ENCODE measurements around the gene SPRR2B.
"Not testable (repeated sequence)": the region's sequence is repeated elsewhere in the genome, so short reads cannot be mapped to it uniquely, and the experiment has no call there.

SPRR2B gene

GRCh38 chr1:153071511-153071910, at the start of gene SPRR2B:
SPRR2B (minus strand) TSS chr1:153071611; CDS start chr1:153070839, 772 bp downstream.
- no peak for DNase-seq

GRCh38 chr1:153120945-153121344, 49.5 kb upstream of the SPRR2B start:
- no peak for DNase-seq

DNA sequence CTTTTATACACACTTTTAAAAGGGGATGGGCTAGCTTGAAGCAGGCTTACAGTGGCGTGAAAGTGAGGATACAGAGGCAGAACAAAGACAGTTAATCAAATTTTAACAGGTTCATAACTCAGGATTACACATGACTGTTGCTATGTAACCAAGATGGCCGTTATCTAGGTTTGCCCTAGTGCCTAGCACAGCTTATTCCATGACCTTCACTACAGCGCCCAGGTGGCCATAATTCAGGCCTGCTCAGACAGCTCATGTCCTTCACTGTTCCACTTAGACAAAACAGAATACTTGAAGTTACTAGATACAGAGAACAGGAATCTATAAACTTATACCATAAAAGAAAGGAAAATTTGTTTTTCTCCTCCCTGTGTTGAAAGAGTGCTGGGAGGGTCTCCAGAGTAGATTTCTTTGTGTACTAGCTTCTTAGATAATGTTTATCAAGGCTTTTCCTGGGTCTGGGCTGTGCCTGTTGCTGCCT, 48.1 kb upstream of the SPRR2B start:
- no peak for DNase-seq

DNA sequence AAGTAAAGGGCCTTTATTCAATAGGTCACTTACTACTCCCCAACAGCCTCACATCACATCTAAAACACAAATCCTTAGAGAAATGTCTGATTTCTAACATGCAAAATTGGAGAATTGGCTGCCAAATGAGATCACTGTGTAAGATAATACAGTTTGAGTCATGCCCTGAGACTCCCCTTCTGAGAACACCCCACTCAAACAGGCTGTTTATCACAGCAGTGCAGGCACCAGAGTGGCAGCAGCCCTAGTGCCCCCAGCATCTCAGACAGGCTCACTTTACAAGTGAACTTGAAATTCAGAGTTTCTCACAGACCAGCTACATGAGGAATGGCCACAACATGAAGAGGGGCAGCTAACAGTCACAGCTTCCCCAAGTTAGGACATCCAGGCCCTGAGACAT, 43.9 kb upstream of the SPRR2B start:
- not testable (repeated sequence) for DNase-seq

- DNase-seq = no peak
Measured at GRCh38 chr1:153113416-153113815, 42.0 kb upstream of the SPRR2B start, which contains the start of gene SPRR2F. SPRR2F (minus strand) TSS chr1:153113516; CDS start chr1:153112733, 783 bp downstream.

DNA sequence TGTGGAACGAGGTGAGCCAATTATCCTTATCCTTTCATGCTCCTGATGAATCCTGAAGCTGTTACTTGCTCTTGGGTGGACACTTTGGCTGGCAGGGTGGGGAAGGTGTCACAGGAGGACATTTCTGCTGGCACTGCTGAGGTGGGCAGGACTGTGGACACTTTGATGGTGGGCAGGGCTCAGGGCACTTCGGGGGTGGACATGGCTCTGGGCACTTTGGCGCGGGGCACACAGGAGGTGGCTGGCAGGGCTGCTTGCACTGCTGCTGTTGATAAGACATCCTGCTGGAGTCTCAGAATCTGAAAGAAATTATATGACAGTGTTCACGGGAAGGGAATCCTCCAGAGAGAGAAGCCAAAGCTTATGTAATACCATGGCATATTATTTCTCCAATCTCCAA, 41.0 kb upstream of the SPRR2B start:
- not testable (repeated sequence) for DNase-seq

- DNase-seq = no peak
Measured at GRCh38 chr1:153100245-153100644, 28.8 kb upstream of the SPRR2B start.

GRCh38 chr1:153099461-153100045, 28.1 kb upstream of the SPRR2B start:
- DNase-seq = no peak

GRCh38 chr1:153095764-153096163, 24.4 kb upstream of the SPRR2B start:
- DNase-seq = no peak

- no peak for DNase-seq
Measured at GRCh38 chr1:153094426-153094825, 23.0 kb upstream of the SPRR2B start, which contains the start of gene SPRR2E. SPRR2E (minus strand) TSS chr1:153094526; CDS start chr1:153093751, 775 bp downstream.

- DNase-seq = no peak
Measured at GRCh38 chr1:153087652-153088051, 16.2 kb upstream of the SPRR2B start.

- DNase-seq = no peak
Measured at GRCh38 chr1:153081736-153082135, 10.3 kb upstream of the SPRR2B start.

DNA sequence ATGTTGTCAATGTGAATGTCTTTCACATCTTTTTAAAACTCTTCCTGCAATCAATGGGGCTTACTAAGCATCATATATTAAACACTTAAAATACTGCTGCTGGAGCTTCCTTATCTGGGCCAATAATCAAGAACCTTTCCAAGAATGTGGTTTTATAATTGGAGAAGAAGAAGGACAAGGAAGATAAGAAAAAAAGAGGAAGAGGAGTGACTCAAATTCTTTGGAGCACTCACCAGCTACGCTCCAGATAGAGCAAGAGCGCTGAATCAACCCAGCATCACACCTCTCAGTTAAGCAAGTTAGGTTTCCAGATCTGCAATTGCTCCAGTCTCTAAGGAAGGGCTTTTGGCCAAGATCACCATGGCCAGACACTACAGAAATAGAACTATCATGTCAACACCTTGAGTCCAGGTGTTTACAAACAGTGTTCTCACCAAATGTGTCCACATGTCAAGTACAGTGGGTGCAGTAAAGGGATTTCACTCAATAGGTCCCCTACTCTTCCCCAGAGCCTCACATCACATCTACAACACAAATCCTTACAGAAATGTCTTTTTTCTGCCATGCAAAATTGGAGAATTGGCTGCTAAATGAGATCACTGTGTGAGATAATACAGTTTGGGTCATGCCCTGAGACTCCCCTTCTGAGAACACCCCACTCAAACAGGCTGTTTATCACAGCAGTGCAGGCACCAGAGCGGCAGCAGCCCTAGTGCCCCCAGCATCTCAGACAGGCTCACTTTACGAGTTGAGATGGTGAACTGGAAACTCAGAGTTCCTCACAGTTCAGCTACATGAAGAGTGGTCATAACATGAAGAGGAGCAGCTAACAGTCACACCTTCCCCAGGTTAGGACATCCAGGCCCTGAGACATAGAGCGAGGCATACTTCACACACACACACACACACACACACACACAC, 1.7 kb upstream of the SPRR2B start:
- DNase-seq = no peak

DNA sequence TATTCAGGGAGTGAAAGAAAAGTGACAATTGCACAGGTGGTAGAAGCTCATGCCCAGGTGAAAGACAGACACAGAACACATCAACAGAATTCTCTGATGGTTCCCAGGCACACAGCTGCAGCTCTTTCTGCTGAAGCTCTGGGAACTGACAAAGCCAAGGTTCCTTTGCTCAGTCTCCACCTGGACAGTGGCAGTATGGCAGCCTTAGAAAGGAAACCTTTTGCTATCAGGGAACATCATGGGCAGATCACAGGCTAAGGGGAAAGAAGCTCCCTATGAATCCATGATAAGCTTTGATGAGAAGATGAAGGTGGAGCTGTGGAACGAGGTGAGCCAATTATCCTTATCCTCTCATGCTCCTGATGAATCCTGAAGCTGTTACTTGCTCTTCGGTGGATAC, 1.2 kb downstream of the SPRR2B start:
- no peak for DNase-seq

GRCh38 chr1:153058826-153059784, 12.3 kb downstream of the SPRR2B start:
- no peak for DNase-seq

GRCh38 chr1:153058154-153058553, 13.3 kb downstream of the SPRR2B start:
- DNase-seq = no peak

GRCh38 chr1:153057375-153057774, 14.0 kb downstream of the SPRR2B start, which contains the start of gene SPRR2A:
SPRR2A (minus strand) TSS chr1:153057512; CDS start chr1:153056735, 777 bp downstream.
- no peak for DNase-seq

GRCh38 chr1:153056111-153056510, 15.3 kb downstream of the SPRR2B start:
- not testable (repeated sequence) for DNase-seq

- no peak for DNase-seq
Measured at GRCh38 chr1:153049211-153049610, 22.2 kb downstream of the SPRR2B start.

GRCh38 chr1:153040950-153041631, 30.3 kb downstream of the SPRR2B start, which contains the start of gene SPRR2D:
SPRR2D (minus strand) TSS chr1:153041120; CDS start chr1:153040346, 774 bp downstream.
- DNase-seq = no peak

GRCh38 chr1:153035211-153035610, 36.2 kb downstream of the SPRR2B start:
- DNase-seq = no peak

Data from right forelimb (tissue), 1 donor.